K562 (cell line): ENCODE data around the gene NF1. TPM values are rescaled to one million over a fixed set of nuclear protein-coding genes. Genes with fewer than 3 reads are reported as not detected.

Source experiments
- CEBPB ChIP-seq: fragments of 450-650 bp; IDR thresholded peaks from 2 replicates; pipeline ENCODE4 v1.6.1; 2016; ENCODE audit warnings: missing genetic modification characterization, missing compliant biosample characterization
- CSDE1 ChIP-seq, 2 experiments: fragments of 450-650 bp; IDR thresholded peaks; 2 replicates each; pipeline ENCODE4 v1.6.1; 2016; ENCODE audit warnings: mild to moderate bottlenecking in 1 of 2
- DPF2 ChIP-seq: fragments of 450-650 bp; IDR thresholded peaks from 2 replicates; pipeline ENCODE4 v1.6.1; 2016
- ESRRA ChIP-seq: fragments of 450-650 bp; IDR thresholded peaks from 2 replicates; pipeline ENCODE4 v1.6.1; 2014; ENCODE audit warnings: low read depth, mild to moderate bottlenecking, moderate library complexity, borderline replicate concordance
- GATA2 ChIP-seq: sonication (generic); formaldehyde crosslinking; IDR thresholded peaks from 2 replicates; pipeline ENCODE4 v1.4.0; 2020; ENCODE audit warnings: mild to moderate bottlenecking, missing genetic modification reagents
- HNRNPL ChIP-seq: fragments of 200-400 bp; formaldehyde crosslinking; IDR thresholded peaks from 2 replicates; pipeline ENCODE4 v1.6.1; 2017; ENCODE audit warnings: low read depth, mild to moderate bottlenecking, low read length
- MAZ ChIP-seq, 2 experiments: fragments of 450-650 bp in 1 of 2; sonication (generic) in 1 of 2; formaldehyde crosslinking; IDR thresholded peaks in 1 of 2; conservative IDR thresholded peaks in 1 of 2; 2 replicates each; pipeline versions ENCODE4 v1.4.0 to v1.5.0; 2020; ENCODE audit warnings: mild to moderate bottlenecking in 1 of 2, missing genetic modification reagents in 1 of 2
- MCM3 ChIP-seq: fragments of 450-650 bp; IDR thresholded peaks from 2 replicates; pipeline ENCODE4 v1.6.1; 2016
- NR1H2 ChIP-seq: sonication (generic); formaldehyde crosslinking; IDR thresholded peaks from 2 replicates; pipeline ENCODE4 v1.4.0; 2020; ENCODE audit warnings: mild to moderate bottlenecking, missing genetic modification reagents
- OTX1 ChIP-seq: fragments of 450-650 bp; formaldehyde crosslinking; IDR thresholded peaks from 2 replicates; pipeline ENCODE4 v1.4.0; 2022; ENCODE audit warnings: mild to moderate bottlenecking
- PCBP1 ChIP-seq: fragments of 200-400 bp; formaldehyde crosslinking; IDR thresholded peaks from 2 replicates; pipeline ENCODE4 v1.6.1; 2018; ENCODE audit warnings: mild to moderate bottlenecking, low read depth, low read length; ENCODE audit not compliant: poor library complexity, severe bottlenecking
- PRPF4 ChIP-seq: fragments of 200-400 bp; formaldehyde crosslinking; IDR thresholded peaks from one replicate; pipeline ENCODE4 v1.6.1; 2017; ENCODE audit warnings: low read length, low read depth, mild to moderate bottlenecking; ENCODE audit not compliant: insufficient read depth, poor library complexity, severe bottlenecking
- SPI1 ChIP-seq: IDR thresholded peaks from 2 replicates; pipeline ENCODE4 v1.6.1; 2011; ENCODE audit warnings: low read depth, low read length, control low read depth, borderline replicate concordance
- ZNF75A ChIP-seq: fragments of 450-650 bp; formaldehyde crosslinking; IDR thresholded peaks from 2 replicates; pipeline ENCODE4 v1.4.0; 2020; ENCODE audit warnings: mild to moderate bottlenecking
- polyA plus RNA-seq, 8 experiments: library from polyadenylated mRNA; depleted of rRNA in 4 of 8; stranded (reverse) in 5 of 8; unstranded in 3 of 8; fragments of >200 nt; fragmentation: Nextera tagmentation in 2 of 8; fragmentation: Illumina TruSeq in 1 of 8; extraction: Ambion mirVana in 2 of 8; extraction: Trizol in 1 of 8; gene quantifications; 2 replicates each; pipeline versions ENCODE4 v1.2.1 to v1.2.3, GENCODE V29; 2011 to 2014; ENCODE audit warnings: inconsistent platforms in 1 of 8, missing spikeins in 1 of 8
- total RNA-seq, 7 experiments: library from RNA; depleted of rRNA in 6 of 7; stranded (reverse); fragments of >200 nt in 6 of 7; fragmentation: Illumina TruSeq in 2 of 7; extraction: Trizol in 2 of 7; gene quantifications; 2 replicates each; pipeline versions ENCODE4 v1.2.1 to v1.2.3, GENCODE V29; 2011 to 2021; ENCODE audit warnings: low replicate concordance in 1 of 7
- TF ChIP-seq, protein P1 (sequence below): fragments of 200-800 bp; sonication (Bioruptor generic); IDR thresholded peaks from 2 replicates; pipeline ENCODE4 v1.6.1; 2017; ENCODE audit warnings: missing genetic modification characterization, missing compliant biosample characterization
- TF ChIP-seq, protein P2 (sequence below): IDR thresholded peaks from 2 replicates; pipeline ENCODE4 v1.6.1; 2011; ENCODE audit not compliant: insufficient read length; ENCODE audit errors: extremely low read depth
- TF ChIP-seq, protein P3 (sequence below), 2 experiments: fragments of 450-650 bp; formaldehyde crosslinking in 1 of 2; IDR thresholded peaks; 2 replicates each; pipeline versions ENCODE4 v1.4.0 to v1.6.1; 2014 to 2020; ENCODE audit warnings: mild to moderate bottlenecking in 2 of 2, borderline replicate concordance in 1 of 2, low read depth in 1 of 2

The NF1 gene
- total and polyA plus RNA-seq, 9 of the 15 experiments (the other 6 are each of a cell fraction or from before 2014, with no cell fraction given) = 3.4 to 41.9 (median 24.3) TPM

DNA sequence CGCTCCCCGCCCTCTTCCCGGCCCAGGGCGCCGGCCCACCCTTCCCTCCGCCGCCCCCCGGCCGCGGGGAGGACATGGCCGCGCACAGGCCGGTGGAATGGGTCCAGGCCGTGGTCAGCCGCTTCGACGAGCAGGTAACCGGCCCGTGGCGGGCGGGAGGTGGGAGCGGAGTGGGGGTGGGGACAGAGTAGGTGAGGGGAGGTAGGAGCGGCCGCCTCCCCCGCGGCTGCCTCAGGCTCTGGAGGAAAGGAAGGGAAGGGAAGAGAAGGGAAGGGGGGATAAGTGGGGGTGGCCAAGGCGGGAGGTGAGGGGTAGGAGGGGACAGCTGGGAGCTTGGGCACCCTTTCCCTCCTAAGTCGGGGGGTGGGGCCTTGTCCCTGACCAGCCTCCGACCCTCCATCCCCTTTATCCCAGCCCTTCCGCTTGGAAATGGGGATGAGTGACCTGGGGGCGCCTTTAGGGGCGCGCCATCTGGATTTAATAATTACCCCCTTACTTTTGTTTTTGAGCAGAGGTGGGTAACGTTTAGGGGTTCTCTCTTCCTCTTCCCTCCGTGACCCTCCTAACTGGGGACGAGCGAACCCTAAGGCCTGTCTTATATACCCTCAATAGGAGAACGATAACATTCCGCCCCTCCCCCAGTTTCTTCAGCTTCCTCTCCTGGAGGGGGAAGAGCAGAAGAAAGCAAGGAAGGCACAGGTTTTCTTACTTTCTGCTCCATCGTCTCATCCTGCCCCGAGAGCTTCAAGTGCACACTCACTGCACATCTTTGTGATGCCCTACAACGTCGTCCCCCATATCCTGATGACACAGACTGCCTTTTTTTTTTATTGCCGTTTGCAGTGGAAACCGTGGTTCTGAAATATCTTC, 694 bp downstream of the NF1 start (continued):
- TF ChIP-seq, protein P1, sequence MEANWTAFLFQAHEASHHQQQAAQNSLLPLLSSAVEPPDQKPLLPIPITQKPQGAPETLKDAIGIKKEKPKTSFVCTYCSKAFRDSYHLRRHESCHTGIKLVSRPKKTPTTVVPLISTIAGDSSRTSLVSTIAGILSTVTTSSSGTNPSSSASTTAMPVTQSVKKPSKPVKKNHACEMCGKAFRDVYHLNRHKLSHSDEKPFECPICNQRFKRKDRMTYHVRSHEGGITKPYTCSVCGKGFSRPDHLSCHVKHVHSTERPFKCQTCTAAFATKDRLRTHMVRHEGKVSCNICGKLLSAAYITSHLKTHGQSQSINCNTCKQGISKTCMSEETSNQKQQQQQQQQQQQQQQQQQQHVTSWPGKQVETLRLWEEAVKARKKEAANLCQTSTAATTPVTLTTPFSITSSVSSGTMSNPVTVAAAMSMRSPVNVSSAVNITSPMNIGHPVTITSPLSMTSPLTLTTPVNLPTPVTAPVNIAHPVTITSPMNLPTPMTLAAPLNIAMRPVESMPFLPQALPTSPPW = peak; percentile 83
- TF ChIP-seq OTX1 (CRISPR knock-in tag) (peak; percentile 16; the same call in 1 of the 2 replicates), ESRRA (no peak), MAZ (CRISPR knock-in tag; conservative IDR thresholded peaks at IDR 0.05 in 1 of 2, IDR thresholded peaks at IDR 0.05 in 1 of 2) (0 out of 4 replicates have a peak, but pooled peaks of 1 of the 2 experiments have one; percentile 46), SPI1 (peak; percentile 66; the same call in 1 of the 2 replicates), PCBP1 (no peak), MCM3 (no peak), DPF2 (peak; percentile 17; the same call in 1 of the 2 replicates), NR1H2 (CRISPR knock-in tag) (no peak), PRPF4 (no peak), HNRNPL (no peak), CEBPB (tag) (no peak), GATA2 (no peak), CSDE1 (IDR thresholded peaks at IDR 0.05) (no peak), ZNF75A (CRISPR knock-in tag) (no peak)
- TF ChIP-seq, protein P2, sequence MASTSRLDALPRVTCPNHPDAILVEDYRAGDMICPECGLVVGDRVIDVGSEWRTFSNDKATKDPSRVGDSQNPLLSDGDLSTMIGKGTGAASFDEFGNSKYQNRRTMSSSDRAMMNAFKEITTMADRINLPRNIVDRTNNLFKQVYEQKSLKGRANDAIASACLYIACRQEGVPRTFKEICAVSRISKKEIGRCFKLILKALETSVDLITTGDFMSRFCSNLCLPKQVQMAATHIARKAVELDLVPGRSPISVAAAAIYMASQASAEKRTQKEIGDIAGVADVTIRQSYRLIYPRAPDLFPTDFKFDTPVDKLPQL = no peak
- TF ChIP-seq, protein P3, sequence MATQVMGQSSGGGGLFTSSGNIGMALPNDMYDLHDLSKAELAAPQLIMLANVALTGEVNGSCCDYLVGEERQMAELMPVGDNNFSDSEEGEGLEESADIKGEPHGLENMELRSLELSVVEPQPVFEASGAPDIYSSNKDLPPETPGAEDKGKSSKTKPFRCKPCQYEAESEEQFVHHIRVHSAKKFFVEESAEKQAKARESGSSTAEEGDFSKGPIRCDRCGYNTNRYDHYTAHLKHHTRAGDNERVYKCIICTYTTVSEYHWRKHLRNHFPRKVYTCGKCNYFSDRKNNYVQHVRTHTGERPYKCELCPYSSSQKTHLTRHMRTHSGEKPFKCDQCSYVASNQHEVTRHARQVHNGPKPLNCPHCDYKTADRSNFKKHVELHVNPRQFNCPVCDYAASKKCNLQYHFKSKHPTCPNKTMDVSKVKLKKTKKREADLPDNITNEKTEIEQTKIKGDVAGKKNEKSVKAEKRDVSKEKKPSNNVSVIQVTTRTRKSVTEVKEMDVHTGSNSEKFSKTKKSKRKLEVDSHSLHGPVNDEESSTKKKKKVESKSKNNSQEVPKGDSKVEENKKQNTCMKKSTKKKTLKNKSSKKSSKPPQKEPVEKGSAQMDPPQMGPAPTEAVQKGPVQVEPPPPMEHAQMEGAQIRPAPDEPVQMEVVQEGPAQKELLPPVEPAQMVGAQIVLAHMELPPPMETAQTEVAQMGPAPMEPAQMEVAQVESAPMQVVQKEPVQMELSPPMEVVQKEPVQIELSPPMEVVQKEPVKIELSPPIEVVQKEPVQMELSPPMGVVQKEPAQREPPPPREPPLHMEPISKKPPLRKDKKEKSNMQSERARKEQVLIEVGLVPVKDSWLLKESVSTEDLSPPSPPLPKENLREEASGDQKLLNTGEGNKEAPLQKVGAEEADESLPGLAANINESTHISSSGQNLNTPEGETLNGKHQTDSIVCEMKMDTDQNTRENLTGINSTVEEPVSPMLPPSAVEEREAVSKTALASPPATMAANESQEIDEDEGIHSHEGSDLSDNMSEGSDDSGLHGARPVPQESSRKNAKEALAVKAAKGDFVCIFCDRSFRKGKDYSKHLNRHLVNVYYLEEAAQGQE (IDR thresholded peaks at IDR 0.05; ENCODE audit: borderline replicate concordance) = no peak
- TF ChIP-seq, protein P3 (CRISPR knock-in tag; IDR thresholded peaks at IDR 0.05; ENCODE audit: low read depth) = no peak
